Activated T-helper 1 cell treated with anti-CD3 and anti-CD28 coated beads, Interleukin-2, amount 50 U/mL, for 16 hours (primary cell): ENCODE results near the gene RNF157.

Source experiments
- DNase-seq, 2 donors: peaks; one replicate each; pipeline ENCODE4 v3.0.0-alpha.2; 2020; ENCODE audit warnings: low read depth in 1 of 2, low spot score in 1 of 2

The RNF157 gene

DNA sequence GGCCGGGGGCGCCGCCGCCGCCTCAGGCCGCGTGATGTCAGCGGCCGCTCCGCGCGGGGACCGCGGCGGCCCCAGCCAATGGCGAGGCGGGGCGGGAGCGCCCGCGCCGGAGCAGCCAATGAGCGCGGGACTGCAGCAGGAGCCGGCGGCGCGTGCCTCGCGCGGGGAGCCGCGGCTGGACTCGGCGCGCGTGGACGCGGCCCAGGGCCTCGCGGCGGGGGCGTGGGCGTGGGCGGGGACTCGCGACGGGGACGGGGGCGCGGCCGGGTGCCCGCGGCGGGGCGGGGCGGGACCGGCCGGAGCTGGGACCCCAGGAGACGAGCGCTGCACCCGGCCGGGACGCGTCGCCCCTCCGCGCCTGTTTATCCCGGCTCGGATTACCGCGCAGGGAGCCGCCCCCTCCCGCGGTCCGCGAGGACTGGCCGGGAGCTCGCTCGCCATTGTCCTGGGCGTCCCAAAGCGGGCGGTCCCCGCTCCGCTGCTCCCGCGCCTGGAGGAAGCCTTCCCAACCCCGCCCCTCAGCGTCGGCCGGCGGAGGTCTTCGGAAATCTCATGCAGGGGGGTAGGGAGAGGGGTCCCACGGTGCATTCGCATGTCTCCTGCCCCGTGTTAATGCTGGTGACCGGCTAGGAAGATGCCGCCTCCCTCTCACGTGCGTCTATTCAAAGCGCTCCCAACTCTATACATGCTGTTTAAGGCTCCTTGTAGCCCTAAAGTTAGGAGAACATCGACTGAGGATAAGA, at the start of gene RNF157:
Gene RNF157, minus strand, starts transcription at position 33 of the 743 bp plus-strand sequence. CDS start 253 bp downstream, outside the sequence.
- peak; percentile 27 to 56 for DNase-seq

- DNase-seq = no peak
These were observed 41.5 kb upstream of the RNF157 start for GRCh38 chr17:76281573-76282371.

- no peak for DNase-seq
These were observed 40.4 kb upstream of the RNF157 start for GRCh38 chr17:76280650-76281049.

- no peak for DNase-seq
These were observed 39.5 kb upstream of the RNF157 start for GRCh38 chr17:76279742-76280287.

- DNase-seq = peak; percentile 77 to 81
These were observed 38.9 kb upstream of the RNF157 start for GRCh38 chr17:76278952-76279741.

DNA sequence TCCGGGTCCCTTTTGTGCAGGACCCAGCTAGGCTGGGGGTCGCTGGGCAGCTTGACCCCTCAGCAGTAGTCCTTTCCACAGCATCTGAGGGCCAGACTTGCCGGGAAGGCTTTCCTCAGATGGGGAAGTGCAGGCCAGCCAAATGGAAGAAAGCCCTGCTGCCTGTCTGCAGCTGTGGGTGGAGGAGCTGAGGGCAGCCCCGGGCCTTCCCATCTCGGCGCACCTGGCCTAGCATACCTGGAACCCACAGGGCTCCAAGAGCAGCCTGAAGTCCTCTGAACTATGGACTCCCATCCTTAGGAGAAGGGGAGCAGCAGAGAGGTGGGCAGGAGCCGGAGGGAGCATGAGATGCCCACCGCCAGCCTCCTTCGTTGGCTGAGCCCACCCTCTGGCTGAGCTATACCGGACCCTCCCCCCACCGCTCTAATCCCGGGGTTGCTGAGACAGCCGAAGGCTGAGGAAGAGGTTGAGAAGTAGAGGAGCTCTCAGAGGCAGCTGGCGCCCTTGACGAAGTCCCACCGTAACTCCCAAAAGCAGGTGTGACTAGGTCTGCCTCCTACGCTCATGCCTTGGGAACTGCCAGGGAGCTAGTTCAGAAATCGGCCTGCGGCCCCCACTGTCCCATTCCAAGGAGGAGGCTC, 38.1 kb upstream of the RNF157 start:
- DNase-seq = no peak

DNA sequence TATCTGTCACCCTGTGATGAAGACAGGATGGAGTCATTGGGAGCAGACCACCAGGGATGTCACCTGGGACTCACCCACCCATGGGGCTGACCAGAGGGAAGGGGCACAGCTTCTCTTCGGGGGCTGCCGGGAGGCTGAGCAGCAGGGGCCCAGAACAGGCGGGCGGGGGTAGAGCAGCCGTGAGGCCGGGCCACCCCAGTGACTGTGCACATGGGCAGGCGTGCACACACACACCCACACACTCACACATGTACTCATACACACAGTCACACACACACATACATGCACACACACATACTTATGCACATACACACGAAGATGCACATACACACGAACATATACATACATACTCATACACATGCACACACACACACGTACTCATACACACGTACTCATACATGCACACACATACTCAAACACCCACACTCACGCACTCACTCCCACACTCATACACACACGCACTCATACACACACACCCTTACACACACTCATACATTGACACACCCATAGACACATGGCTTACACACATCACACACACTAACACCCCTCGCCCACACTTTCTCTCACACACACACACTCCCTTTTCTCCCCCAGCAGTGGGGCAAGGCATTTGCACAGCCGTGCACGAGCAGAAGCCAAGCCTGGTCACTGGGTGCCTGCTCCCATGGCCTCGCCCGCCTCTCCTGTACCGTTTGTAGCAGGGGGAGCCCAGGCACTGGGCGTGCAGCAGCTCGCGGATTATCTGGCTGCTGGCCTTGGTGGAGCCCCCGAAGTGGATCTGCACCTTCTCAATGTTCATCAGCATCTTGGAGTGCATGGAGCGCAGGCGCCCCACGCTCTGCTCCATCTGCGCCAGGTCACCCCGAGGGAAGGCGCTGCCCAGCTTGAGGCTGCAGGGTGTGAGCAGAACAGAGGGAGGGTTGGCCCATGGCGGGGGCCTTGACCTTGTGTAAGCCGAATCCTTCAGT, 37.3 kb upstream of the RNF157 start:
- no peak for DNase-seq

DNA sequence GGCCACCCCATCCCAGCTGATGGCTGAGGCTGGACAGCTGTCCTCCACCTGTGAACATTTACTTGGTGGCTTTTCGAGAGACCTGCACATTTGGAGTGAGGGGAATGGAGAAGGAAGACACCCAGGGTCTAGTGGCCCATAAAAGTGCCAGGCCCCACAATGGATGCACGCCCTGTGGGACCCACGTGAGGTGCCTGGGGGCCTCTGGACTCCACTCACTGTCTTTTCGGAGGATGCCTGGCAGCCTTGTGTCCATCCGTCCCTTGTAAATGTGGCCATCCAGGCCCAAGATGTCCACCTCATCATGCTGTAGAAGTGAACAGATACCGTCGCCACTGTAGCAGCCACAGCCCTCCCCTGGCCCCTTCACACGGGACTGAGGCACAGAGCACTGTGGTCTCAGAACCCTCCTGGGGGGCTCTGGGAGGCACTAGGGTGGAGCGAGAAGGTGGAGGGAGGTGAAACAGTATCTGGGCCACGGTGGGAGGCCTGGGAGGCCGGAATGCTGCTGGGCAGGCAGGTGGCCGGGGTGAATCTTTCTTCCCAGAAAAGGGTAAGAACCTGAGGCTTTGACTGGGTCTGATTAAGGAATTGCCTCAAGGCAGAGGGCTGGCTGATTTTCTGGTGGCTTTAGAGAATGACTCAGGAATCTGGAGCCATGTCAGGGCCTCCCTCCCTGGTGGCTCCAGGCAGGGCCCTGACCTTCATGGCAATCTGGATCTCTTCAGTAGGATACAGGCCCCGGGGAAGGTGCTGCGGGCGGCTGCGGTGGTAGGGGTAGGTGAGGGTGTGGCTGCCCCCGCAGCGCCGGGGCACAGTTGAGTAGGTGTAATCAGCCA, 36.4 kb upstream of the RNF157 start:
- DNase-seq = no peak

- no peak for DNase-seq
These were observed 35.8 kb upstream of the RNF157 start for GRCh38 chr17:76276069-76276431.

DNA sequence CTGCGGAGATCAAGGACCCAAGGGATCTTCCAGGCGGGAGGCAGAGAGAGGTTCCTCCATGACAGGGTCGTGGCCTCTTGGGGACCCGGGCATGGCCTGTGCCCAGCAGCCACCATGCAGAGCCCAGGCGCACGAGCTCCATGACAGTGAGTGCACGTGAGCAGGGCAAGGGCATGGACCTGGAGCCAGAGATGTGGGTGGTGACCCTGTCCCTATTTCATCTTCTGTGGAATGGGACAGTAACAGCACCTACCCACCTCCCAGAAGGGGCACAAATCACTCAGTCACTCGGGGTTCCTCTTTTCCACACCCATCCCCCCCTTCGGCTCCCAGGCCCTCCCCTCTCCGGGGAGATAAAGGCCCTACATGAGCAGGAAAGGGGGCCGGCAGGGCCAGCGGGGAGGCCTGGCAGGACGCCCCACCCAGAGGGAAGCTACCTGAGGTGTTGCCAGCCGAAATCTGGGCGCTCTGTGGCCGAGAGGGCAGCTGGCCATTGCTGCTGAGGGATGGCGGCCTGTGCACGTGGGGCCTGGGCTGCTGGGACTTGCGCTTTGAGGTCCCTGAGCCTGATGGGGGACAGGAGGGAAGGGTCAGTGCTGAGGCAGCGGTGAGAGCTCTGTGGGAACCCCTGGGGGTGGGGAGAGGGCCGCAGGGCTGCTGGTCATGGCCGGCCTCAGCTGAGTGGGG, 35.2 kb upstream of the RNF157 start:
- no peak for DNase-seq

DNA sequence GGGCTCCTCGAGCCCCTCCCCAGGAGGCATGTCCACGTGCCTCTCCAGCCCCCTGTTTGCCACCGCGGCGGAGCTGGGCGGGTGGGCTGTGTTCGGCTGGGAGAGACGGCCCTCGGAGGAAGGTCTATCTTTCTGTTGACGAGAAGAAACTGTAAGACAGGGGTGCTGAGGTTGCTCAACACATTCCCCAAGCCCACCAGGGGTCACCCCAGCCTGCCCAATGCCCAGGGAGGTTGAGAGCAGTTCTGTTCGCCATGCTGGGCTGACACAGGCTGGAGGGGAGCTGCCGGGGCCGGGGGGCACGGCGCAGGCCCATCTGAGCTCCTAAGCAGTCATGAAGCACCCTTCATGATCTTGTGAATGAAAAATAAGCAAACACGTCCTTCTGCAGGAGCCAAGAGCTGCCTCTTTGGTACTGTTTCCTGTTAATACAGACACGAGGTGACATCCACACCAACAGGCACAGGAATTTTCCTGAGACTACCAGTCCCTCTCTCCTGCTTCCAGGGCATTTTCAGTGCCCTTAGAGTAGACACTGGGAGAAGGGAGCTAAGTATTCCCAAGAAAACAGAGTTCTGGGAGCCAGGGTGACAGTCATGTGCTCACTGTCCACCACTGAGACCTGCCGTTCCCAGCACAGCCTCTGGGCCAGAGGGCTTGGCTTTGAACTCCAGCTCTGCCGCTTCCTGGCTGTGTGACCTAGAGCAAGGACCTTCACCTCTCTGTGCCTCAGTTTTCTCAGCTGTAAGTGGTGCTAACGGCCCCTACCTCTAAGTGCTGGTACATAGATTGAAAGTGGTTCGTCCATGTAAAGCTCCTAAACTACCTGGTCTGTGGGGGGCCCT, 34.0 kb upstream of the RNF157 start:
- DNase-seq = no peak

- DNase-seq = no peak
These were observed 33.3 kb upstream of the RNF157 start for GRCh38 chr17:76273445-76274111.

DNA sequence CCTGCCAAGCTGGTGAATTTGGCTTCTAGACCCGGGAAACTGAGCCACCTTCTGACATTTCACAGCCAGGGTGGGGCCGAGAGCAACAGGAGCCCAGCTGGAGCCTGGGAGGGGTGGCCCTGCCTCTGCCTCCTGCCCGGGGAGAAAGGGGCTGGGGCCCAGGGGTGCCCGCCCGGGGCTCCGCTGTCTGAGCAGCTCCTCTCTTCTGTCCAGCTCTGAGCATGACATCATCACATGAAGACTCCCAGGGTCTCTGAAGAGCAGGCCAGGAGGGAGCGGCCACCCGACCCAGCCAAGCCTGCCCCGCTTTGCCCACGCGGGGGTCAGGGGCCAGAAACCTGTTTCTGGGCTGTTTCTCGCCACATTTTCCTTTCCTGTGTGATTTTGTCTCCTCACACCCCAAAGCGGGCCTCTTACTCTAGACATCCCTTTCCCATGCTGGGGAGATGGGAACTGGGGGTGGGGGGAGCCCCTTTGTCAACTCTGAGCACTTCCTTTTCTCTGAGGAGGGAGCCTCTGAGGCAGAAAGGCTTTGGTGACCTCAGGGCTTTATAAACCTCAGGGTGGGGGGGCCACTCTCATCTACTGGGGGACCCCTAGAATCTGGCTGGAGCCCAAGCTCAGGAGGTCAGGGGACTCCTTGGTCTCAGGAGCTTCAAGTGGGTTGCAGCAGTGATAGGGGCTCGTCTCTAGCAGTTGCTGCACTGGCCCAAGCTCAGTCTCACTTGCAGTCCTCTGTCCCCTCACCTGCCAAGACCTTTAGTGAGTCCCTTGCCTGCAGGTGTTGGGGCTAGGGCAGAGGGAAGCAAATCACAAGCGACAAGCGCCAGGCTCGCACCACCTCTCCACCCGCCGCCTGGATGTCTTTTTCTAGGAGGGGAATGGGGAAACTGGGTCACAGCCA, 32.5 kb upstream of the RNF157 start:
- no peak for DNase-seq

- peak in 1 of 2 donors; percentile 73 for DNase-seq
These were observed 31.6 kb upstream of the RNF157 start for GRCh38 chr17:76271669-76272540.
